WTC11 (cell line): ENCODE measurements around the gene MED26.

Experiments
- ATF2 ChIP-seq: sonication (generic); formaldehyde crosslinking; IDR thresholded peaks from 2 replicates; pipeline ENCODE4 v1.8.1; 2022; ENCODE audit warnings: low read depth, missing genetic modification reagents, borderline replicate concordance
- ELF4 ChIP-seq: sonication (generic); formaldehyde crosslinking; IDR thresholded peaks from 2 replicates; pipeline ENCODE4 v1.8.1; 2022; ENCODE audit warnings: low read depth, mild to moderate bottlenecking, moderate library complexity, missing genetic modification reagents
- MAX ChIP-seq: sonication (generic); formaldehyde crosslinking; IDR thresholded peaks from 2 replicates; pipeline ENCODE4 v1.8.0; 2022; ENCODE audit warnings: mild to moderate bottlenecking, missing genetic modification reagents
- USF1 ChIP-seq: sonication (generic); formaldehyde crosslinking; IDR thresholded peaks from 2 replicates; pipeline ENCODE4 v1.8.0; 2022; ENCODE audit warnings: mild to moderate bottlenecking, missing genetic modification reagents
- ZNF512 ChIP-seq: sonication (generic); formaldehyde crosslinking; IDR thresholded peaks from 2 replicates; pipeline ENCODE4 v1.8.1; 2022; ENCODE audit warnings: missing genetic modification reagents, borderline replicate concordance
- TF ChIP-seq, protein P1 (sequence below): fragments of 200-600 bp; IDR thresholded peaks from 2 replicates; pipeline ENCODE4 v1.8.0; 2022; ENCODE audit warnings: antibody characterized with exemption
- TF ChIP-seq, protein P2 (sequence below): sonication (generic); formaldehyde crosslinking; IDR thresholded peaks from 2 replicates; pipeline ENCODE4 v1.8.0; 2022; ENCODE audit warnings: mild to moderate bottlenecking, missing genetic modification reagents
- TF ChIP-seq, protein P3 (sequence below): sonication (generic); formaldehyde crosslinking; conservative IDR thresholded peaks from 2 replicates; pipeline ENCODE4 v1.8.1; 2022; ENCODE audit warnings: mild to moderate bottlenecking, missing genetic modification reagents

GRCh38 chr19:16620584-16620983, 7.4 kb downstream of the MED26 start:
- TF ChIP-seq, protein P1, sequence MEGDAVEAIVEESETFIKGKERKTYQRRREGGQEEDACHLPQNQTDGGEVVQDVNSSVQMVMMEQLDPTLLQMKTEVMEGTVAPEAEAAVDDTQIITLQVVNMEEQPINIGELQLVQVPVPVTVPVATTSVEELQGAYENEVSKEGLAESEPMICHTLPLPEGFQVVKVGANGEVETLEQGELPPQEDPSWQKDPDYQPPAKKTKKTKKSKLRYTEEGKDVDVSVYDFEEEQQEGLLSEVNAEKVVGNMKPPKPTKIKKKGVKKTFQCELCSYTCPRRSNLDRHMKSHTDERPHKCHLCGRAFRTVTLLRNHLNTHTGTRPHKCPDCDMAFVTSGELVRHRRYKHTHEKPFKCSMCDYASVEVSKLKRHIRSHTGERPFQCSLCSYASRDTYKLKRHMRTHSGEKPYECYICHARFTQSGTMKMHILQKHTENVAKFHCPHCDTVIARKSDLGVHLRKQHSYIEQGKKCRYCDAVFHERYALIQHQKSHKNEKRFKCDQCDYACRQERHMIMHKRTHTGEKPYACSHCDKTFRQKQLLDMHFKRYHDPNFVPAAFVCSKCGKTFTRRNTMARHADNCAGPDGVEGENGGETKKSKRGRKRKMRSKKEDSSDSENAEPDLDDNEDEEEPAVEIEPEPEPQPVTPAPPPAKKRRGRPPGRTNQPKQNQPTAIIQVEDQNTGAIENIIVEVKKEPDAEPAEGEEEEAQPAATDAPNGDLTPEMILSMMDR = no peak
- TF ChIP-seq, protein P2, sequence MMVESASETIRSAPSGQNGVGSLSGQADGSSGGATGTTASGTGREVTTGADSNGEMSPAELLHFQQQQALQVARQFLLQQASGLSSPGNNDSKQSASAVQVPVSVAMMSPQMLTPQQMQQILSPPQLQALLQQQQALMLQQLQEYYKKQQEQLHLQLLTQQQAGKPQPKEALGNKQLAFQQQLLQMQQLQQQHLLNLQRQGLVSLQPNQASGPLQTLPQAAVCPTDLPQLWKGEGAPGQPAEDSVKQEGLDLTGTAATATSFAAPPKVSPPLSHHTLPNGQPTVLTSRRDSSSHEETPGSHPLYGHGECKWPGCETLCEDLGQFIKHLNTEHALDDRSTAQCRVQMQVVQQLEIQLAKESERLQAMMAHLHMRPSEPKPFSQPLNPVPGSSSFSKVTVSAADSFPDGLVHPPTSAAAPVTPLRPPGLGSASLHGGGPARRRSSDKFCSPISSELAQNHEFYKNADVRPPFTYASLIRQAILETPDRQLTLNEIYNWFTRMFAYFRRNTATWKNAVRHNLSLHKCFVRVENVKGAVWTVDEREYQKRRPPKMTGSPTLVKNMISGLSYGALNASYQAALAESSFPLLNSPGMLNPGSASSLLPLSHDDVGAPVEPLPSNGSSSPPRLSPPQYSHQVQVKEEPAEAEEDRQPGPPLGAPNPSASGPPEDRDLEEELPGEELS (CRISPR knock-in tag) = no peak
- TF ChIP-seq USF1 (CRISPR knock-in tag) = no peak
- TF ChIP-seq ATF2 (CRISPR knock-in tag) = no peak
- TF ChIP-seq, protein P3, sequence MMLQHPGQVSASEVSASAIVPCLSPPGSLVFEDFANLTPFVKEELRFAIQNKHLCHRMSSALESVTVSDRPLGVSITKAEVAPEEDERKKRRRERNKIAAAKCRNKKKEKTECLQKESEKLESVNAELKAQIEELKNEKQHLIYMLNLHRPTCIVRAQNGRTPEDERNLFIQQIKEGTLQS (CRISPR knock-in tag) = no peak
- no peak for TF ChIP-seq ZNF512
- TF ChIP-seq MAX = no peak
- no peak for TF ChIP-seq ELF4 (CRISPR knock-in tag)
